Caki2 (cell line): Measurements from ENCODE around the gene NHLH2. TPM values are rescaled to one million over a fixed set of nuclear protein-coding genes. Genes with fewer than 3 reads are reported as not detected.

Experiments used
- DNase-seq: peaks from one replicate; pipeline ENCODE4 v3.0.0-alpha.2; 2015; ENCODE audit warnings: low read depth
- in situ Hi-C: cut with HindIII; loops from 2 replicates; pipeline ENCODE4 v1.10.0; 2016; ENCODE audit warnings: low sequenced_read_pairs, low pct_unique_long_range_greater_than_20kb, mixed read lengths
- total RNA-seq: library from RNA; depleted of rRNA; stranded (reverse); fragments of >200 nt; shearing (Covaris generic); gene quantifications from 2 replicates; pipeline ENCODE4 v1.2.3, GENCODE V29; 2014; ENCODE audit warnings: low replicate concordance

NHLH2 gene
- total RNA-seq, 1 experiment from 2014 or later, result not detected

DNA sequence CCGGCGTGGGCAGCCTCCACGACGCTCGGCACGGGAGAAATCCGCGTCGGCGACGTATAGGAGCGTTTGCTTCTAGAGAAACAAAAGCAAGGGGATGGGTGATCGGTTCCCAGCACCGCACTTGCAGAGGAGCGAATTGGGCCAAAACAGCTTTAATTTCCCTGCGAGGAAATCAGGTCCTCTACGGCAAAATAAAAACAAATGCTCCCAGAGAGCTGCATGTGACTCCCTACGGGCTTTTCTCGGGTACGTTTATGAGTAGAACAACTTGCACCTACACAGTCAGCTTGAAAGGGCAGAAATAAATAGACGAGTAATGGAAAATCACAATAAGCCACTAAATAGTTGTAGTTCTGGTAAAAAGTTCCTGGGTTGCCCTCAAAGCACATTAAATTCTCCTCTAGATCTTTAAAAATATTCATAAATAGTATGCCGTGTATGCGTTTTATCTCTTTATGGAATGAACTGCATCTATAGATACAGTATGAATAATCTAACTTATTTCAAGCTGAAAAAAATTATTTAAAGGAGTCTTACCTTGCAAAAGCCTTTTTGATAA lies 1.2 kb downstream of the NHLH2 start:
- no peak for DNase-seq
- in situ Hi-C loops, result no loop called here

DNA sequence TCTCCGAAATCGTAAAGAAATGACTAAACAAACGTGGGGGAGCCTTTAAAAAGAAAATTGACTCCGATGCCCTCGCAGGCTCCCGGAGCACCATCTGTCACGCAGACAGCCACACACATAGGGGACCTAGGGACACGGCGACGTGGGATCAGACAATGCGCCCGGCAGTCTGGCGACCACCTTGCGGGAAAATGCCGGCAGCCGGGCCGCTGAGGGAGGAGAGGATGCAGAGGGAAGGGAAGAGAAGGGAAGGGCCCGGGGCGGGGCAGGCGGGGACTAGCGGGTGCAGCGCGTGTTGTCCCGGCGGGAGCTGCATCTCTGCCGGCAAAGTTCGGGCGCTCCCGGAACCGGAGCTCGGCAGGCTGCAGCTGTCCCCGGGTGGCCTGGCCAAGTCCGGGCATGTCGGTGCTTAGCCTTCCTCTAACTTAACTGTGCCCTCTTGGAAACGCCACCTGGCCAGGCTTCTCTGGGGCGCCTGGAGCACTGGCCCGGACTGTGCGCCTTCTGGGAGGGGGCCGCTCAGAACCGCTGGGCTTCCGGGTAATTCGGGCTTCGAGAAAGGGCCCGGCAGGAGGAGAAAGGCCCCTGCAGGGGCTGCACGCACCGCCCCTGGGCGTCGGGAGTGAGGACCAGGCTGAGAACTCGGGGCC lies 1.8 kb downstream of the NHLH2 start:
- in situ Hi-C loops, result no loop called here
- no peak for DNase-seq

DNA sequence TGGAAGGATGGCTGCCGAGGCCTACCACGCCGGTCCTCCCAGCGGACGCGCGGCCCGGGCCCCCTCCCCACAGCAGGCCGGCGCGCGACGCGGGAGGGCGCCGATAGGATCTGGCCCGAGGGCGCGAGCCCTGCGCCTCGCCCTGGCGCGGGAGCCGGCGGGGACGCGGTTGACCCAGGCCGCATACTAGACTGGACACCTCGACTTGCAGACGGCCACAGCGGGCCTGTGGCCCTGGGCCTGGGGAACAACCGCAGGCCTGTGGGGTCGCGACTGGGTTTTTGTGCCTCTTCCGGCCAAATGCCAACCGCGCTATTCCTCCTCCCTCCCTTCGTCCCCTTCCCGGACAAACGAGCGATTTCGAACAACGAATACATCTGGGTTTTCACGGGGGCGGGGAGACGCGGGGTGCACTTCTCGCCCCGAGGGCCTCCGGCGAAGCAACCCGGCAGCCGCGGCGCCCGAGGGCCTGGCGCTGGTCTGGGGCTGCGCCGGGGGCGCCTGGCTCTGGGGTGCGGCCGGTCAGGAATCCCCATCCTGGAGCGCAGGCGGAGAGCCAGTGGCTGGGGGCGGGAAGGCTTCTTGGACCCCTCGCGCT lies 2.4 kb downstream of the NHLH2 start:
- DNase-seq, result no peak
- in situ Hi-C loops, result no loop called here

DNA sequence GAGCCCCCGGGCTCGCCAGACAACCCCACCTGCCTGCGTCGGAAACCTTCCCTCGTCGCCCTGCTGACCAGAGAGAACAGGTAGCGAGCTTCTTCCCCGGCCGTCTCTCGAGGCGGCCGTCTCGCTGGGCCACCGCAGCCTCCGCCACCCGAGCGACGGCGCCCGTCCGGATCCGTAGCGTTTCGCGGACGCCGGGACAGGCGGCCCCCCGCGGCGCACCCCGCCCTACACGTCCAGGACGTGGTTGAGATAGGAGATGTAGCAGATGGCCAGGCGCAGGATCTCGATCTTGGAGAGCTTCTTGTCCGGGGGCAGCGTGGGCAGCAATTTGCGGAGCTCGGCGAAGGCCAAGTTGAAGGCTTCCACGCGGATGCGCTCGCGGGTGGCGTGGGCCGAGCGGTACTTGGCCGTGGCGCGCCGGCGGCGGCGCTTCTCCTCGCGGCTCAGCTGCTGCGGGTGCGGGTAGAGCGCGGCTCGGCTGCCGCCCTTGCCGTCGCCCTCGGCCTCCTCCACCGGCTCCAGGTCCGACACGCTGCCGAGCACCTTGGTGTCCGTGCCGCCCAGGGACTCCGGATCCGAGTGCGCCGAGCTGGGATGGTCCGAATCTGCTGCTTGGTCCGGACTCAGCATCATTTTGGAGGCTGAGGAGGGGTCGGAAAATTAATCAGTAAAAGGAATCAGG lies 3.0 kb downstream of the NHLH2 start:
- no peak for DNase-seq
- in situ Hi-C loops, result no loop called here

DNA sequence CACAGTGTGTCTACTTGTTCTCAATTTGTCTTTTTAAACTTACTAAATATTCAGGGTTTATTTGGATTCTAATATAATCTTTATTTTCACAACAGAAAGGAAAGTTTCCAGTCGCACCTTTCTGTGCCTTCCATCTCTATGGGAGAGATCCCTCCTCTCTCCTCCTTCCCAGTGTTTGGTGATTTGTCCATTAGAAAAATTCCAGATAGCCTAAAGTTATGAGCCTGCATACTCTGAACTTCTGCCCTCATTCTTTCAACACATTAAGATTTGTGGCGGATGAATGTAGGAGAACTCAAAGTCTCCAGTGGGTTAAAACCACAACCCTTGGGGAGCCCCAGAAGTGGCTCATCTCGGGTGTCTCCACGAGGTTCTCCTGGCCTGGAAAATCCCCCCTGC lies 3.6 kb downstream of the NHLH2 start:
- in situ Hi-C loops, result no loop called here
- no peak for DNase-seq

DNA sequence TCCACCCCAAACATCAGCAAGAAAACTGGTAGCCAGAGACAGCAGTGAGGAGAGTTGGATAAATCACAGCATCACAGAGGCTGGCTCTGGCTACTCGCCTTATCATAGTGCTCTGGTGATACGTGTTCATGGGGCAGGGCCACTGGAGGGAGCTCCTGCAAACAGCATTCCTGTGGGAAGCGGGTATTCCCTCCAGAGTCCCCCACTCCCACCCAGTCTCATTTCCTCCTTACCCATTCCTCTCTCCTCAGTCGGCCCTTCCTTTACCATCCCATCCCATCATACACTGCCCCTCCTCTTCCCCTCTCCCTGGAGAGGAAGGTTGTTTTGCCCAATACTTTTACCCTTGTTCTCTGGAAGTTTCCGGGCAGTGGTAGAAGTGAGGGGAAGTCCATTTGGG lies 7.1 kb downstream of the NHLH2 start:
- DNase-seq, result no peak
- in situ Hi-C loops, result no loop called here

DNA sequence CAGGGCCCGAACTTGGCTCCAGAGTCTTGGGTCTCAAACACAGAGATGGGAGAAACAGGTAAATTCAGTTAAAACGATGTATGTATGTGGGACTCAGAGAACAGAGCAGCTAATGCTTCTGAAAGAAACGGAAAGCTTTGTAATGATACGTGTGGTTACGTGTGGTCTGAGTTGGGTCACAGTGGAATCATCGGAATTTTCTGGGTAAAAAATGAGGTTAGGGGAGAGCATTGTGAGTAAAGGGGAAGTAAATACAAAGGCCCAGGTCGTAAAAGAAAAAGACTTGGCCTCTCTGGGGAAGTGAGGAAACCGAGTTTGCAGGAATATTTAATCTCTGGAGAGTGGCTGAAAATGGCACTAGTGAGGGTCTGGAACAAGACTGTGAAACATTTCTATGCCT lies 8.3 kb downstream of the NHLH2 start:
- in situ Hi-C loops, result no loop called here
- no peak for DNase-seq

DNA sequence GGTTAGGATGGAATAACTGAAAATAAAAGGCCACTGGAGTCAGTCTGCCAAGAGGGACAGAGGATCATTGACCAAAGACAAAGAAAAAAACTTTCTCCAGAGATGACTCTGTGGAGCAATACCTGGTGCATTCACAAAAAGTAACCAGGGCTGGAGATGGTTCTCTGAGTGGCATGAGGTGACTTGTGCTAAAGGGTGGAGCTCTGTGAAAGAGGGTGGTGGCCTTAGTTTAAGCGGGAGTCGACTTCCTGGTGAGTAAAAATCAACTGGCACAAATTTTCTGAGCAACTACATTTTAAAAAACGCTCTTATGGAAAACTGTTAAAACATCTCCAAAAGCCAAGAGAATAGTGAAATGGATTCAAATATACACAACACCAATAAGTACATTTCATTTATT lies 10.0 kb downstream of the NHLH2 start:
- in situ Hi-C loops, result no loop called here
- no peak for DNase-seq

DNA sequence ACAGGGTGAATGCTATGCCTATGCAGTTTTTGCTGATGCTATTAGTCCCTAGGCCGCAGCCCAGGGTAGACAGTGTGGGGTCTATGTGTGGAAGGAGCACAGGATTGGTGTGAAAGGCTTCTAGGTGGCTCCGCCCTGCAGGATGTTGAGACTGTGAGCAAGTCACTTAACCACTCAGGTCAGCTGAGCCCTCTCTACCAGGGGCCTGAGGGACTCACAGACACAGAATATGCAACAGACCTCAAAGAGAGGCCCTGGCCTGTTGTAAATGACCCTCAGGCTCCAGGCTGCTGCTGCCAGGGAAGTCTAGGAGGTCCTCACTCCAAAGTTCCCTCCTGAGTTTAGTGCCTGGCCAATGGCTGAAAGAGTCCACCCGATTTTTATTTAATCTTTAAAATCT lies 11.0 kb downstream of the NHLH2 start:
- in situ Hi-C loops, result no loop called here
- no peak for DNase-seq

DNA sequence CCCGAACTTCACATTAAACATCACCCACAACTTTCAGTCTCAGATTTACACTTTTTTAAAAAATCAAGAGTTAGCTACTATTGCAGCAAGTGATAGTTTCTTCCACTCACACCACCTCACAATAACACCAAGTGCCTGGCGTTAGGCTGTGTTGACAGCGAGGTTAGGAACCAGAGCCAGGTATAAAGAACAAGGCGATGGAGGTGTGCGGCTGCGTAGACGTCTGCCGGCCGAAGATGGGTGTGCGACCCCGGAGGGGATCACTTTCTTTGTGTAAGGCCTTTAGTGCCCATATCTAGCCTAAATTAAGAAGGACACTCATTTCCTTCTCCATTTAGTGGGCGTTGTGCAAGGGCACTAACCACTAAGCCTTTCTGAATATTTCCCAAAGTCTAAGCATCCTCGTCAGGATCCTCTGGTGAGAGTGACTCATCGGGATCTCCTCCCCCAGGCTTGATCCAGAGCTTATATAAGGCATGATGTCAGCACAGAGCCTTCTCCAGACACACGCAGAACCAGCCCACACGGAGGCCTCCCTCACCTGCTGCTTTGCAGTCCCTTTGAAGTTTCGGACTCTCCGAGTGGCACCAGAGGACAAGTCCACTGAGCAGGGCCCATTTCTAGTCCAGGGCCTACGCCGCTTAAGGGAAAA lies 11.8 kb downstream of the NHLH2 start:
- peak; percentile 5 for DNase-seq

DNA sequence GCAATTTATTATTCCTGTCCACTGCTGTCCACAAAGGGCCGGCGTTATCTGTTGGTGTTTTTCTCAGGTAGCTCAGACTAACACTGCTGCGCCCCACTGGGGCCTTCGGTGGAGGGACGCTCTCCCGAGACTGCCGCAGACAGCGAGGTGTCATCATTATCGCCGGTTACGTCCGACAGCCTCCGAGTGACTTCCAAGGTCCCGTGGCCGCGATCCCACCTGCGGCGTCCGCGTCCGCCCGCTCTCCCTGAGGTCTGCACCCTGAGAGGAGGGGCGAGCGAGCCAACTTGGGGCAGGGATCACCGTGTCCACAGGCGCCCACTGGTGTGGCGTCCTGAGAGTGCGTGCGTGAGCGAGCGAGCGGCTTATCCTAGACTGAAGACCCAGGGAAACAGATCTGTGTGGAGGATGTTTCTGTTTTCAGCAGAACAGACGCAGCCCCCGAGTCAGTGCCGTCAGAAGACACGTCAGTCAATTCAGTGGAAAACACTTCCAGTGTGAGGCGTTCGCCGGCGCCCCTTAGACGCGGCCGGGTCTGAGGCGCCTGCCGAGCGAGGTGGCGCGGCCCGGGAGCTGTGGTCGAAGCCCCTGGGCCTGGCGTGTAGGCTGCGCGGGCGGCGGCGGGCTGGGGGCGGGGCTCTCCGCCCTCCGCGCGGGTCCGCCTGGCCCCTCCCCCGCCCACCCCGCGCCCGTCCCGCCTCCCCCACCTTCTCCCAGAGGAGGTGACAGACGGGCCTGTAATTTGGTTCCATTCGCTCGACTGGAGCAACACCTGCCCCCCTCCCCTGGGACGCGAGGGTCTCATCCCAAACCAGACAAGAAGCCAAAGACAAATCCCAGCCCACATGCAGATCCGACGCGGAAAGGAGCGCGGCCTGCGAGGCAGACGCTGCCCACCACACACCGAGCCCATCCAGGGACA lies 12.6 kb downstream of the NHLH2 start:
- in situ Hi-C loops, result no loop called here
- no peak for DNase-seq

More for the DNA sequence above, 11.8 kb downstream of the NHLH2 start:
- in situ Hi-C loops, result no loop called here

DNA sequence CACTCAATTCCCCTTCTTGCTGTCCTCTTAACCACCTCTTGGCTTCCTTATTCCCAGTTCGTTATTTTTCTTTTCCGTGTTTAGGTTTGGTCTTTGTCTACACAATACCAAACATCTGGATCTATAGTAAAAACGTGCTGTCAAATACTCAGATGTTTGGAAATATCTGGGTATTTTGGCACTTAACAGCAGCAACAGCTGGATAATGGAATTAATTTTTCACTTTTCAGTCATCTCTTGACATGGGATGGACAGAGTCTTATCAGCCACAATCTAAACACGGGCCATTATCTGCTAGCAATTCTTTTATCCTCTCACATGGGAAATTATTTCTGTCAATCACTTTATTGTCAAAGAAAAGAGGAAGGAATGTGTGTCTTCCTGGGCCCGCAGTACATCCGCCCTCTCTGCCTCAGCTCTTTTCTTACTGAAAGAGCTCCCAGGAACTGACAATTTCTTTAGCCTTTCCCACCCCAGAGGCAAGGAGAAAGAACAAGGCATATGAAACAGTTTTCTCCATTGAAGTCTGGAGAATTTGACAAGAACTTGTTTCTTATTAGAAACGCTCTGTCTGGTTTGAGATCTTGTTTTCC lies 13.4 kb downstream of the NHLH2 start:
- in situ Hi-C loops, result no loop called here
- DNase-seq, result no peak

DNA sequence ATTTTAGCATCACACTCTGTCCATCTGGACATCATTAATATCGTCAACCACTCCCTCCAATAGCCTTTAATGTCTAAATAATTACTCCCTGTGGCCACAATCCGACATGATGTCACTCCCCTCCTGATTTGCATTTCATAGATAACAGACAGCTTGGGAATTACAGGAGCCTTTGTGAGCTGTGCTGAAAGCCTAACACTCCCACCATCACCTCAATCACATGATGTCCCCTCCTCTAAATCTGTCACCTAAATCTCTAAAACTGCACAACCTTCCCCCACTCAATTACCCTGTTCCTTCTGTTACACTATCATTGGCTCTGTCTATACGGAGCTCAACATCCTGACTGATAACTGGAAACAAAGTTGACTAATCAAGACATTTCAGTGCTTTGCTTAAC lies 14.3 kb downstream of the NHLH2 start:
- no peak for DNase-seq
- in situ Hi-C loops, result no loop called here

DNA sequence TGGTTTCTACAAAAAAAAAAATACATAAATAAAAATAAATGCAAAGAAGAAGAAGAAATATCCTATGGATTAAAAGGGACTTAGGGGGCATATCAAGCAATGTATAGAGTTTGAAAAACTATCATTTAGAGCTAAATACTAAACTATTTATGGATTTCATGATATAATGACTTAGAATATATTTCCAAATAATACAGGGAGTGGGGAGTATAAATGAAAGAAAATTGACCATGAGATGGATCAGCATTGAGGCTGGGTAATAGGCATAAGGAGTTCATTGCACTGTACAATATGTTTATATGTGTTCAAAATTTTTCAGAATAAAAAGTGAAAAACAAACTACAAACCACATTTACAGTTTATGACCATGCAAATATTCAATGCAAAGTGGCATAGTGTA lies 18.8 kb downstream of the NHLH2 start:
- no peak for DNase-seq
- in situ Hi-C loops, result no loop called here

DNA sequence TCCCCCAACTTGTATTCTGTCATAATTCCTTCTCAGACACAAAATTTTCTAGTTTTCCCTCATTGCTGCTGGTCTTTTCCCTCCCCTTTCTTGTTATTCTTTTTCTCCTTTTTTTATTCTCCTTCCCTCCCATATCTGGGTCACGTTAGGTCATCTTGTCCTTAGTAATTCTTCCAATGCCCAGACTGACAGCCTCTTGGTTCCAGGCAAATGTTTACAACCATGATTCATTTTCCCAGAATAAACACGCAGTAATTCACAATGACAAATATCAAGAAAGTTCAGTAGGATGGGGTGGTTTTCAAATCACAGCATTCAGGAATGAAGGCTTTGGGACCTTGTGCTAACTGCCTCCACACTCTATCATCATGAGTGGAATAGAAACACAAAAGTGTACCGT lies 25.2 kb downstream of the NHLH2 start:
- in situ Hi-C loops, result no loop called here
- DNase-seq, result no peak

DNA sequence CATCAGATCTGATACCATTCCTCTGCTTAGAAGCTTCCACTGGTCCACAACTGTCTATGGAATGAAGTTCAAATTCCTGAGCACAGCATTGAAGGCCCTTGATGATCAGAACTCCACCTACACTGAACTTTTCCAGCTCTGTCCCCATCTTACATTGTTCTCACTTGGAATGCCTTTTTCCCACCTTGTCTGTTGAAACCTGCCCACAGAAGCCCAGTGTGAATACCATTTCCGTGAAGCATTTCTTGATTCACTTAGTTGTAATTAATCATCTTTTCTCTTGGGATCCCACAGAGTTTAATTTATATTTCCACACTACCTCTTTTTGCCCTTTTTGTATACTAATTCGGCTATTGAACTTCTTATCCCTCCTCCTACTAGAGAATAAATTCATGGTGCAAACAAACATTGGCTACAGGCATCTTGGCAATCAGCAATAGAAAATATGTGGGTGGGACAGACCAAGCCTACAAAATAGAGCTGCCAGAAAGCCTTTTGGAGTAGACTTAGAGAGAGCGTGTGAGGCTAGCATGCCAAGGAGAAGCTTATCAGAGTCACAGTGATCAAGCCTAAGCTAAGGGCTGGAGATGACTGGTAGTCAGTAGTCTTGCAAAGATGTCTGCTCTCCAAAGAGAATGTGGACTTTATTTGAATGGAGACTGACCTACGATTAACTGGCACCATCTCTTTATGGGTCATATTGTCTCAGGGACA lies 26.1 kb downstream of the NHLH2 start:
- DNase-seq, result no peak
- in situ Hi-C loops, result no loop called here

DNA sequence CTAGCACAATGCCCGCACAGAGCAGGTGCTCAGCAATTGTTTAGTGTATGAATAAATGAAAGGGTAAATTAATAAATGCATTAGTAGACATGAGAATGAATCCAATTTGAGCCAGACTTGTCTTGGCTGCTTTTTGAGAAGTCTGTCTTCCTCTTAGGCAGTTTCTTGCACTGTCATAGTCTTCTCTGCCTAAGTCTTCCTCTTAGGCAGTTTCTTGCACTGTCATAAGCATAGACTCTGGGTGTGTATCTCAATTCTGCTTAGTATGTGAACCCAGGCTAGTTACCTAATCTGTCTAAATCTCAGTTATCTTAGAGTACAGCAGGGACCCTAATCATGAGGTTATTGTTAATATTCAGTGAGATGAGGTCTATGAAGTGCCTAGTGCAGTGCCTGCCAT lies 27.2 kb downstream of the NHLH2 start:
- DNase-seq, result no peak
- in situ Hi-C loops, result no loop called here
